Activated T-cell treated with anti-CD3 and anti-CD28 coated beads, Interleukin-2, amount 50 U/mL, for 72 hours (primary cell): Measurements from ENCODE around the gene IL11RA. TPM values are rescaled to one million over a fixed set of nuclear protein-coding genes. Genes with fewer than 3 reads are reported as not detected.
A peak's percentile ranks its signal among the peaks of the same experiment; 100 is the strongest.

Experiments
- ATAC-seq, 2 donors: fragments of 150-1000 bp; cut with Tn5 transposase; replicated peaks in 1 of 2; 2 replicates each; pipeline ENCODE4 v1.10.0; 2021; ENCODE audit warnings: moderate library complexity in 2 of 2, mild to moderate bottlenecking in 1 of 2
- DNase-seq, 2 donors: peaks; one replicate each; pipeline ENCODE4 v3.0.0; 2021 to 2022; ENCODE audit warnings: mixed read lengths in 1 of 2
- H3K27ac Mint-ChIP-seq: one replicate; pipeline ENCODE4 v1.8.0; 2022; ENCODE audit warnings: mild to moderate bottlenecking, moderate library complexity, mixed read lengths
- H3K27me3 Mint-ChIP-seq: one replicate; pipeline ENCODE4 v1.8.0; 2022; ENCODE audit warnings: low read depth, mixed read lengths
- H3K36me3 Mint-ChIP-seq, 2 donors: one replicate each; pipeline ENCODE4 v1.8.0; 2022; ENCODE audit warnings: mixed read lengths in 2 of 2, mild to moderate bottlenecking in 1 of 2; ENCODE audit not compliant: insufficient read depth in 2 of 2
- H3K4me1 Mint-ChIP-seq: one replicate; pipeline ENCODE4 v1.8.0; 2022; ENCODE audit warnings: low read depth, mixed read lengths
- H3K4me3 Mint-ChIP-seq, 2 donors: one replicate each; pipeline ENCODE4 v1.8.0; 2022; ENCODE audit warnings: mild to moderate bottlenecking in 2 of 2, mixed read lengths in 2 of 2, moderate library complexity in 2 of 2
- H3K9me3 Mint-ChIP-seq, 2 donors: one replicate each; pipeline ENCODE4 v1.8.0; 2022; ENCODE audit warnings: mixed read lengths in 2 of 2
- total RNA-seq, 2 donors: library from RNA; stranded (reverse); gene quantifications; one replicate each; pipeline ENCODE4 v1.2.3, GENCODE V29; 2022

The IL11RA gene
- total RNA-seq, 2 donors from 2014 or later, result 55.2 to 55.8 TPM

DNA sequence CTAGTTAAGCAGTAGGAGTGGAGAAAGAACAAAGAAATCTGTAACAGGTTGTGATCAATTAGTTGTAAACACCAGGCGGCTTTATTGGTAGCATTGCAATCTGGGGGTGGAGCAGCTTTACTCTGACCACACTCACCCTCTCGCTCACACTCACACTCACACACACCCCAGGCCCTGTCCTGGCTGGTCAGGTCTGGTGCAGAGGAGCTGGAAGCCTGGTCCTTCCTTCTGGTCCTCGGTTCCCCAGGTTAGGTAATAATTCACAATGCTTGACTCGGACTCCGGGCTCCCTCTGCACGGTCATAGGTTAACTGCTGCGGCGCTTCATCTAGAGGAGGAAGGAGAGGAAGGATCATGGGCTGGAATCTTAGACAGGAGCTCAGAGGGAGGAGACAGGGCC is 37.5 kb downstream of the IL11RA start:
- no peak overlapping the region for H3K4me3 Mint-ChIP-seq
- H3K27me3 Mint-ChIP-seq, result peaks cover 6% of the 10 kb centered on the region
- no peaks in the 10 kb centered on the region for H3K9me3 Mint-ChIP-seq
- DNase-seq (no peak), ATAC-seq (no peak)
- no peaks in the 10 kb centered on the region for H3K36me3 Mint-ChIP-seq
- no peak overlapping the region for H3K27ac Mint-ChIP-seq
- peaks cover 3% of the 10 kb centered on the region for H3K4me1 Mint-ChIP-seq

DNA sequence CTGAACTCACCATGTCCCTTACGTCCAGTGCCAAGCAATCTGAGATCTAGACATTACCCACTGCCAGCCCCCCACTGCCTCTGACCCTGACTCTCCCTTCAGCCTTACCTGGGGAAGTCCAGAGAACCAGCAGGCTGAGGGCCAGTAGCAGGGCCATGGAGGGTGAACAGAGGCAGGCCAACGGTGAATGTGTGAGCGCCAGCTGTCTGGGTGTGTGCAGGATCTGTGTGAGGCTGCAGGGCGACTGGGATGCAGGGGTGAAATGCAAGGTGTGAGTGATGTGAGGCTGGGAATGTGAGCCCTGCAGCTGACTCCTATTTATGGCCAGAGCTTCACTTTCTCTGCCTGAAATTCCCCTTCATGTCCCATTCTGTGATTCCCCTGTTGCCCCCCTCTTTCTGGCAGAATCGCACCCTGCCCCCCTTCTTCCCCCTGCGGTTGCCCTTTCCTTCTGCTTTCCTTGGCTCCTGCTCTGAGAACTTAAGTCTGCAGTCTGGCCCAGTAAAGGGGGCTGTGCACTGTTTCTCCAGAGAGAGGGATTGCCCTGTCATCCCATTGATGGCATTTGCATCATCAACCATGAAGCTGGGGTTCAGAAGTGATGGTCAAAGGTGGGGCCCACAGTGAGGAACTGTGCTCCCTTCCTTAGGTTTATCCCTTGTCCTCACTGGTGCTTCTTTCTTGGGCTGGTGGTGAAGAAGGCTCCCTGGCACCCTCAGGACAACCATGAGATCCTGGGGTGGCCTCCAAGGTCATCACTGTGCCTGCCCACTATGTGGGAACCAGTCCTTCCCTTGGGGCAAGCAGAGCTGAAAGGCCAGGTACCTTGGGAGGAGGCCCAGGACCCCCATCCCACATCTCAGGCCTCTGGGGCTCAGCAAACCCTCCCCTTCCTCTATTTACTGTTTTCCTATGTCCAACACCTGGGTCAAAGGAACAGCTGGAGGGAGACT is 39.3 kb downstream of the IL11RA start, which contains the start of gene CCL19:
Gene CCL19 (minus strand): TSS at position 294 of the 953 bp plus-strand sequence. CDS start 137 bp downstream, at position 157.
- Mint-ChIP-seq H3K9me3 (no peaks in the 10 kb centered on the region), H3K36me3 (no peaks in the 10 kb centered on the region), H3K27me3 (peaks cover 11% of the 10 kb centered on the region), H3K4me1 (no peaks in the 10 kb centered on the region), H3K4me3 (no peak within 1 kb of the TSS), H3K27ac (no peak within 1 kb of the TSS)
- no peak for DNase-seq
- ATAC-seq, result no peak

DNA sequence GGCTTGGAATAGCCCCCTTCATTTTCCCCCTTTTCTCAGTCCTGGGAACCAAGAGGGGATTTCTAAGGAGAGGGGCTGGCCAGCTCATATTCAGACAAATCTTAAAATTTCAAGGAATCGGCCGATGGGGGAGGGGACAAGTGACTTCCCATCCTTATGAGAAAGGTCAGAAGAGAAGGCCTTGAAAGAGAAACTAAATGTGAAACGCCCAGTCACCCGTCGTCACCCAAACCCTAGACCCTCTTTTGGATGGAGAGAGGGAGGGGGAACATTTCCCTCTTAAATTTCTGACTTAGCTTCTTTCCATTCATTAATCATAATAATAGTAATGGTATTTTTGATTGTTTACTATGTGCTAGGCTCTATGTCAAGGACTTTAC is 39.9 kb downstream of the IL11RA start:
- Mint-ChIP-seq H3K9me3 (no peaks in the 10 kb centered on the region), H3K27ac (no peak overlapping the region), H3K27me3 (peaks cover 11% of the 10 kb centered on the region), H3K4me1 (no peaks in the 10 kb centered on the region), H3K36me3 (no peaks in the 10 kb centered on the region), H3K4me3 (no peak overlapping the region)
- DNase-seq, result no peak
- ATAC-seq, result no peak

DNA sequence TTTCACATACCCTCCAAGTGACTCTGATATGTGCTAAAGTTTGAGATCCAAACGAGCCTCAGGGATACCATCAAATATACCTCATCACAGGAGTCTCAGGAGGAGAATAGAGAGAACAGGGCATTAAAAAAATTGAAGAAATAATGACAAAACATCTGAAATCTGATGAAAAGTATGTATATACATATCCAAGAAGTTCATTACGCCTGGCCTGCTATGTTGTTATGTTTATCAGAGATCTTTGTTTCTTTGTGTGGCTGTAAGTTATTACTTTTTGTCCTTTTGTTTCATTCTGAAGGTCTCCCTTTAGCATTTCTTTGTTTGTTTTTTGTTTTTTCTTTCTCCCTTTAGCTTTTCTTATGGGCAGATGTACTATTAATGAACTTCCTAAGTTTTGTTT is 41.6 kb downstream of the IL11RA start:
- no peak overlapping the region for H3K27ac Mint-ChIP-seq
- peaks cover 11% of the 10 kb centered on the region for H3K27me3 Mint-ChIP-seq
- DNase-seq (no peak), ATAC-seq (no peak)
- H3K4me1 Mint-ChIP-seq, result no peaks in the 10 kb centered on the region
- no peaks in the 10 kb centered on the region for H3K9me3 Mint-ChIP-seq
- no peak overlapping the region for H3K4me3 Mint-ChIP-seq
- H3K36me3 Mint-ChIP-seq, result no peaks in the 10 kb centered on the region

DNA sequence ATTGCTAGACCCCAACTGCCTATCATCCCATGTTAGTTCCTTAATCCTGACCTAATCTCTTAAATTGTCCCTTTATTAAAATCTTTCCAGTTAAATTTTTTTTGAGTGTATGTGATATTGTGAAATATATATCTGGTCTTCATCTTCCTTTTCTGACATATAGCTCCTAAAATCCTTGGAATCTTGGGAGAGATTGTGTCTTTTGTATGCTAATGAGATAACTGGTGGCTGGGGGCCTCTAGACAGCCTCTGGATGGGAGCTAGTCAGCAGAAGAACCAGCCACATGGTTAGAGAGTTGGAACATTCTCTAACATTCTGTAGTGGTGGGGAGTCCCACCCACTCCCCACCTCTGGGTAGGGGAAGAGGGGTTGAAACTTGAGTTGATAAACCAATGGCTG is 42.8 kb downstream of the IL11RA start:
- Mint-ChIP-seq H3K4me3 (no peak overlapping the region), H3K9me3 (no peaks in the 10 kb centered on the region), H3K27ac (no peak overlapping the region), H3K27me3 (peaks cover 15% of the 10 kb centered on the region), H3K4me1 (no peaks in the 10 kb centered on the region), H3K36me3 (no peaks in the 10 kb centered on the region)
- ATAC-seq (no peak), DNase-seq (no peak)

DNA sequence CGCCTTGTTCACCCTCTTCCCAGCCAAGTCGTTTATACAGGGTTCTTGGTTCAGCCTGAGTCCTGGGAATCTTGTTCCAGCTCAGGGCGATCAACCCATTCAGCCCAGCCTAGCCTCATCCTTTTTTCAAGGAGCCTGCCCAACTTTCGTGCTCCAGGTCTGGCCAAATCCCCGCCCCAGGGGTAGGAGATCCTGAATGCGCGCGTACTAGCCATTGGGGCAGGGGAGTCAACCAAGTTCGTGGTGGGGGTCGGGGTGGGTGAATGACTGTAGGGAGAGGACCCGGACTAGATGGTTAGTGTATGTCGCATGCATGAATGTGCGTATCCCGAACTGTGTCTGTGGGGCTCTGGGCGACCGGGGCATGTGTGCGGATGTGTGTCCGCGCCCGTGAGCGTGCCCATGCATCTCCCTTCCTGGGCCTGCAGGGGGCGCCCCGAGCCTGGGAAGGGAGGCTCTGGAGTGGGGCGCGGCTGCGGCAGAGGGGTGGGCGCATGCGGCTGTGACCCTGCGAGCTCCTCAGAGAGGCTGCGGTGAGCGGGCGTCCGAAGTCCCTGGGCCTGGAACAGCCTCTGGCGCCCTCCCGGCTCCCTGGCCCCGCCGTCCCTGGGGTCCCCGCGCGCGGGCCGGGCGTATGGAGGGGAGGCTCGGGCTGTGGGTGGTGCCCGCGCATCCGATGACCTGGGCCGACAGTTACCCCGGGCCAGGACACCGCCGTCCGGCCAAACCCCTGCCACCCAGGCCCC is 49.2 kb downstream of the IL11RA start:
- no peaks in the 10 kb centered on the region for H3K36me3 Mint-ChIP-seq
- ATAC-seq, result peak; percentile 91
- no peak overlapping the region for H3K27ac Mint-ChIP-seq
- H3K9me3 Mint-ChIP-seq, result no peaks in the 10 kb centered on the region
- peaks cover 6% of the 10 kb centered on the region for H3K4me1 Mint-ChIP-seq
- peaks cover 14% of the 10 kb centered on the region for H3K27me3 Mint-ChIP-seq
- peak; percentile 82 to 87 for DNase-seq
- H3K4me3 Mint-ChIP-seq, result peak overlapping the region; percentile 76 to 77

GRCh38 chr9:34701769-34702736 is 50.1 kb downstream of the IL11RA start:
- H3K27ac Mint-ChIP-seq, result no peak overlapping the region

GRCh38 chr9:34707130-34707529 is 55.1 kb downstream of the IL11RA start:
- ATAC-seq (no peak), DNase-seq (no peak)
- H3K9me3 Mint-ChIP-seq, result no peaks in the 10 kb centered on the region
- no peaks in the 10 kb centered on the region for H3K36me3 Mint-ChIP-seq
- peaks cover 2% of the 10 kb centered on the region for H3K4me1 Mint-ChIP-seq
- H3K4me3 Mint-ChIP-seq, result no peak overlapping the region
- H3K27ac Mint-ChIP-seq, result no peak overlapping the region
- H3K27me3 Mint-ChIP-seq, result peaks cover 6% of the 10 kb centered on the region

More at GRCh38 chr9:34701769-34702736, 50.1 kb downstream of the IL11RA start:
- Mint-ChIP-seq H3K4me3 (peak overlapping the region; percentile 76 to 77), H3K27me3 (peaks cover 14% of the 10 kb centered on the region), H3K9me3 (no peaks in the 10 kb centered on the region), H3K36me3 (no peaks in the 10 kb centered on the region), H3K4me1 (peaks cover 6% of the 10 kb centered on the region)
- DNase-seq (peak; percentile 84 to 85), ATAC-seq (peak; percentile 74 to 80)

GRCh38 chr9:34709196-34709978 is 57.4 kb downstream of the IL11RA start:
- no peak overlapping the region for H3K4me3 Mint-ChIP-seq
- ATAC-seq (no peak), DNase-seq (no peak)
- H3K9me3 Mint-ChIP-seq, result no peaks in the 10 kb centered on the region
- H3K27ac Mint-ChIP-seq, result no peak overlapping the region
- no peaks in the 10 kb centered on the region for H3K4me1 Mint-ChIP-seq
- H3K27me3 Mint-ChIP-seq, result peaks cover 19% of the 10 kb centered on the region
- H3K36me3 Mint-ChIP-seq, result no peaks in the 10 kb centered on the region

GRCh38 chr9:34710023-34710422 is 58.0 kb downstream of the IL11RA start, which contains the start of gene CCL21:
Gene CCL21 (minus strand): TSS chr9:34710136. CDS start chr9:34710066, 70 bp downstream.
- Mint-ChIP-seq H3K27me3 (peaks cover 19% of the 10 kb centered on the region), H3K4me3 (no peak within 1 kb of the TSS), H3K36me3 (no peaks in the 10 kb centered on the region), H3K27ac (no peak within 1 kb of the TSS), H3K4me1 (no peaks in the 10 kb centered on the region), H3K9me3 (no peaks in the 10 kb centered on the region)
- ATAC-seq (no peak), DNase-seq (no peak)
